Activated naive CD8-positive, alpha-beta T cell treated with anti-CD3 and anti-CD28 coated beads, Interleukin-2, amount 10 ng/mL, durations not matched to agents 7 days and 5 days (primary cell): ENCODE results near the gene DAPK1. TPM values are rescaled to one million over a fixed set of nuclear protein-coding genes. Genes with fewer than 3 reads are reported as not detected.

Experiments
- ATAC-seq: fragments of 150-1000 bp; cut with Tn5 transposase; one replicate; pipeline ENCODE4 v1.10.0; 2021; ENCODE audit warnings: low read depth, moderate library complexity
- POLR2A ChIA-PET: fragments of 350-600 bp; sonication (Branson Sonifier 250); formaldehyde crosslinking; loops from one replicate; lab custom pipeline; 2021; ENCODE audit warnings: antibody characterized with exemption; lab: Charles Lee
- DNase-seq: peaks from one replicate; pipeline ENCODE4 v3.0.0; 2021
- H3K27ac Mint-ChIP-seq: one replicate; pipeline ENCODE4 v1.8.0; 2022; ENCODE audit warnings: mild to moderate bottlenecking, mixed read lengths
- H3K27me3 Mint-ChIP-seq: one replicate; pipeline ENCODE4 v1.8.0; 2022; ENCODE audit warnings: mild to moderate bottlenecking, moderate library complexity, mixed read lengths
- H3K36me3 Mint-ChIP-seq: one replicate; pipeline ENCODE4 v1.8.0; 2021; ENCODE audit warnings: mild to moderate bottlenecking, mixed read lengths
- H3K4me1 Mint-ChIP-seq: one replicate; pipeline ENCODE4 v1.8.0; 2021; ENCODE audit warnings: mixed read lengths
- H3K4me3 Mint-ChIP-seq: one replicate; pipeline ENCODE4 v1.8.0; 2022; ENCODE audit warnings: mild to moderate bottlenecking, moderate library complexity, mixed read lengths
- H3K9me3 Mint-ChIP-seq: one replicate; pipeline ENCODE4 v1.8.0; 2021; ENCODE audit warnings: mixed read lengths
- total RNA-seq, 2 experiments: library from RNA; stranded (reverse); gene quantifications; one replicate each; pipeline ENCODE4 v1.2.3, GENCODE V29; 2021

DAPK1 gene
- total RNA-seq, 2 experiments from 2014 or later: 1.2 to 1.3 TPM

- no peaks in the 10 kb centered on the region for H3K36me3 Mint-ChIP-seq
- no peak overlapping the region for H3K4me3 Mint-ChIP-seq
- no peak for ATAC-seq
- POLR2A ChIA-PET: no interaction called here
- peaks cover 19% of the 10 kb centered on the region for H3K4me1 Mint-ChIP-seq
- H3K27me3 Mint-ChIP-seq: peaks cover 4% of the 10 kb centered on the region
- no peak for DNase-seq
- no peak overlapping the region for H3K27ac Mint-ChIP-seq
- peaks cover 4% of the 10 kb centered on the region for H3K9me3 Mint-ChIP-seq
Observed at GRCh38 chr9:87713278-87713987, 215.8 kb downstream of the DAPK1 start.

- peaks cover 4% of the 10 kb centered on the region for H3K9me3 Mint-ChIP-seq
- no peaks in the 10 kb centered on the region for H3K36me3 Mint-ChIP-seq
- POLR2A ChIA-PET: no interaction called here
- H3K4me3 Mint-ChIP-seq: no peak overlapping the region
- ATAC-seq (no peak), DNase-seq (no peak)
- peaks cover 7% of the 10 kb centered on the region for H3K27me3 Mint-ChIP-seq
- H3K27ac Mint-ChIP-seq: no peak overlapping the region
- peaks cover 16% of the 10 kb centered on the region for H3K4me1 Mint-ChIP-seq
Observed at GRCh38 chr9:87713988-87714330, 216.3 kb downstream of the DAPK1 start.

DNA sequence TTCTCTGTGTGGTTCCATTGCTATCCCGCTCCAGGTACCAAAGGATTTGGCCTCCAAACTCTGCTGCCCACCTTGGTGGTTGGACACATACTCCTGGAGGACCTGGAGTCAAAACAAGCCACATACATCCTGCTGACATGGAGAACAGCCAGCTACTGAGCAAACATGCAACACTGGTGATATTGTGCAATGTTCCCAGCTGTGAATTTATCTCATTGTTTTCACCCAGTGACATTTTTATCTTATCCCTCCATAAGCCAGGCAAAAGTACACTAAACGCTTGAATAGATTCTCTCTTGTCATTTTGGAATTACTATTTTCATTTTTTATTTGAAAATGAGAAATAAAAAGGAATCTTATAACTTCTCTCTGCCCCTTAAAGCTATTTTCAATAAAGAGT is 217.2 kb downstream of the DAPK1 start:
- POLR2A ChIA-PET: no interaction called here
- peaks cover 4% of the 10 kb centered on the region for H3K9me3 Mint-ChIP-seq
- no peak overlapping the region for H3K27ac Mint-ChIP-seq
- no peaks in the 10 kb centered on the region for H3K36me3 Mint-ChIP-seq
- DNase-seq (no peak), ATAC-seq (no peak)
- H3K27me3 Mint-ChIP-seq: peaks cover 7% of the 10 kb centered on the region
- no peak overlapping the region for H3K4me3 Mint-ChIP-seq
- peaks cover 8% of the 10 kb centered on the region for H3K4me1 Mint-ChIP-seq

DNA sequence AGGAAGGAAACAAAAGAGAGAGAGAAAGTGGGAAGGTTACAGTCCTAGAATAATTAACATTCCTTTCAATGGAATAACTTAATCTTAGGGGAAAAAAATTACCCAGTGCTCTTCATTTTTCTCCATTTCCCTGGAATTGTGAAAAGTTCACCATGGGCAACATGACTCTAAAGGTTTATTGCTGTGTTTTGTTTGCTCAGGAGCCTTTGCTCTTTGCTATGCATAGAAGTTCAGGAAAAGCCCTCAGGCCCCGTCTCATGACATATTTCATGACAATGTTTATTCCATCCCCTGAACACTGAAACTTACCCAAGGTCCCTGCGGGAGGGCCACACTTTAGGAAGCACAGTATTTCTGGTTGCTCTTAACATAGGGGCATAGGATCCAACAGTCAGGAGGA is 218.5 kb downstream of the DAPK1 start:
- DNase-seq: no peak
- H3K9me3 Mint-ChIP-seq: peaks cover 4% of the 10 kb centered on the region
- ATAC-seq: no peak
- no peak overlapping the region for H3K27ac Mint-ChIP-seq
- H3K27me3 Mint-ChIP-seq: peaks cover 10% of the 10 kb centered on the region
- H3K36me3 Mint-ChIP-seq: no peaks in the 10 kb centered on the region
- H3K4me3 Mint-ChIP-seq: no peak overlapping the region
- peaks cover 8% of the 10 kb centered on the region for H3K4me1 Mint-ChIP-seq
- POLR2A ChIA-PET: no interaction called here

- H3K36me3 Mint-ChIP-seq: no peaks in the 10 kb centered on the region
- H3K4me3 Mint-ChIP-seq: no peak overlapping the region
- ATAC-seq (no peak), DNase-seq (no peak)
- H3K9me3 Mint-ChIP-seq: peaks cover 4% of the 10 kb centered on the region
- H3K27me3 Mint-ChIP-seq: peaks cover 10% of the 10 kb centered on the region
- POLR2A ChIA-PET: no interaction called here
- no peak overlapping the region for H3K27ac Mint-ChIP-seq
- H3K4me1 Mint-ChIP-seq: peaks cover 8% of the 10 kb centered on the region
Observed at GRCh38 chr9:87717456-87717855, 219.8 kb downstream of the DAPK1 start.

GRCh38 chr9:87718231-87718630 is 220.6 kb downstream of the DAPK1 start:
- H3K27ac Mint-ChIP-seq: no peak overlapping the region

DNA sequence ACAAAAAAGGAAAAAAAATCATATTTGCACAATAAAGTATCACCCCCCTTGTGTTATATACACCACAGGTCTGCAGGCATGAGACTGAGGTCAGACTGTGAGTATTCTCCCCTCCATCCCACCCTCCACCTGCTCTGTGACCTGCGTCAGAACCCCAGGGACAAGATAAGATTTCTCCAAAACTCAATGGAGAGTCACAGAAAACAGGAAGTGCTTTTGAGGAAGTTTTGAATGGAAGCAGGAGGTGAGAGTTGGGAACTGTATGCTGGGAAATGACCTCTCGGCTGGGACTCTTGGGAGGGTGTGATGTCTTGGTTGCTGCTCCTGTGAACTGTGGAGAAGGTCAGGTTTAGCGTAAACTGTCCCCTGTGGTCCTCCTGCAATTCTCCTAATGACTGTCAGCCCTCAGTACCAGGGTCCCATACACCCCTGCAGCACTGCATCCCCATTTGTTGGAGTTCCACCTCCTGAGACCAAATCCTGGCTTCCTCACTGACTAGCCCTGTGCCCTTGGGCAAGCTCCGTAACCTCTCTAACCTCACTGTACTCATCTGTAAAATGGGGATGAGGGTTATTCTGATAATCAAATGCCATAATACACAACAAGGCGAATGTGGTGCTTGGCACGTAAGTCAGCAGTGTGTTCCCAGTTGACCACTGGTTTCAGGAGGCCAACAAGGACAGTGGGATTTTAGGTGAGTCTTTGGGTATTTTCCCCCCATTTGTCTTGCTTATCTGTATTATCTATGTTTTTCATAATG is 221.4 kb downstream of the DAPK1 start:
- Mint-ChIP-seq H3K4me1 (peaks cover 1% of the 10 kb centered on the region), H3K4me3 (no peak overlapping the region), H3K9me3 (no peaks in the 10 kb centered on the region), H3K36me3 (no peaks in the 10 kb centered on the region), H3K27ac (no peak overlapping the region), H3K27me3 (peaks cover 8% of the 10 kb centered on the region)
- no peak for DNase-seq
- POLR2A ChIA-PET: no interaction called here
- no peak for ATAC-seq

More at GRCh38 chr9:87718231-87718630, 220.6 kb downstream of the DAPK1 start:
- Mint-ChIP-seq H3K4me3 (no peak overlapping the region), H3K4me1 (peaks cover 3% of the 10 kb centered on the region), H3K9me3 (no peaks in the 10 kb centered on the region), H3K27me3 (peaks cover 8% of the 10 kb centered on the region), H3K36me3 (no peaks in the 10 kb centered on the region)
- no peak for DNase-seq
- POLR2A ChIA-PET: no interaction called here
- no peak for ATAC-seq

DNA sequence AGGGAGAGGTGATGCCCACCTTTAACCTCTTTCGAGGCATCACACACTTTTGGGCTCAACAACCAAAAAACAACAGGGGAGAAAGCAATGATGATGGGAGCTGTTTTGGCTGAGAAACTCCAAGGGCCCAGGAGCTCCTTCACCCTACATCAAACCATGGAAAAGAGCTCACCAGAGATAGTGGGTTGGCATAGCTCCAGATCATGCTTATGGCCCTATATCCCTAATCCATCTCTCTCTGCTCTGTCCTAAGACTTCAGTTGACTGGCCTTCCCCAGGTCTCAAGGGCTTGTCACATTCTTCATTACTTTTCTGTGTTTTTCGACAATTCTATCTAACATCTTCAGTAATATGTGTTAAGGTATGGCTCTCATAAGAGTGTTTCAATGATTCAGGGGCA is 222.5 kb downstream of the DAPK1 start:
- H3K9me3 Mint-ChIP-seq: no peaks in the 10 kb centered on the region
- no peak for DNase-seq
- H3K27me3 Mint-ChIP-seq: peaks cover 16% of the 10 kb centered on the region
- H3K4me1 Mint-ChIP-seq: peaks cover 2% of the 10 kb centered on the region
- POLR2A ChIA-PET: no interaction called here
- no peak overlapping the region for H3K4me3 Mint-ChIP-seq
- no peak for ATAC-seq
- no peak overlapping the region for H3K27ac Mint-ChIP-seq
- H3K36me3 Mint-ChIP-seq: no peaks in the 10 kb centered on the region

- peaks cover 26% of the 10 kb centered on the region for H3K27me3 Mint-ChIP-seq
- H3K9me3 Mint-ChIP-seq: no peaks in the 10 kb centered on the region
- POLR2A ChIA-PET: no interaction called here
- H3K4me1 Mint-ChIP-seq: peaks cover 7% of the 10 kb centered on the region
- no peak overlapping the region for H3K27ac Mint-ChIP-seq
- ATAC-seq (no peak), DNase-seq (no peak)
- no peaks in the 10 kb centered on the region for H3K36me3 Mint-ChIP-seq
- H3K4me3 Mint-ChIP-seq: no peak overlapping the region
Observed at GRCh38 chr9:87722393-87723088, 224.9 kb downstream of the DAPK1 start.

GRCh38 chr9:87725356-87725899 is 227.8 kb downstream of the DAPK1 start:
- peaks cover 19% of the 10 kb centered on the region for H3K27me3 Mint-ChIP-seq
- H3K27ac Mint-ChIP-seq: no peak overlapping the region
- H3K36me3 Mint-ChIP-seq: no peaks in the 10 kb centered on the region
- no peaks in the 10 kb centered on the region for H3K9me3 Mint-ChIP-seq
- DNase-seq: no peak
- POLR2A ChIA-PET: interaction anchor here (1.3 kb wide), 1 partner anchor 16 kb away, joined by 4 read pairs; no protein-coding TSS in a partner anchor
- ATAC-seq: no peak
- peak overlapping the region; percentile 81 for H3K4me3 Mint-ChIP-seq
- peaks cover 7% of the 10 kb centered on the region for H3K4me1 Mint-ChIP-seq

- peak; percentile 54 for DNase-seq
- POLR2A ChIA-PET: interaction anchor here (1.3 kb wide), 1 partner anchor 17 kb away, joined by 4 read pairs; no protein-coding TSS in a partner anchor
Observed at GRCh38 chr9:87725900-87726709, 228.4 kb downstream of the DAPK1 start, which contains the start of gene CTSL. CTSL (plus strand) TSS chr9:87726119; CDS start chr9:87727604, 1,485 bp downstream.

DNA sequence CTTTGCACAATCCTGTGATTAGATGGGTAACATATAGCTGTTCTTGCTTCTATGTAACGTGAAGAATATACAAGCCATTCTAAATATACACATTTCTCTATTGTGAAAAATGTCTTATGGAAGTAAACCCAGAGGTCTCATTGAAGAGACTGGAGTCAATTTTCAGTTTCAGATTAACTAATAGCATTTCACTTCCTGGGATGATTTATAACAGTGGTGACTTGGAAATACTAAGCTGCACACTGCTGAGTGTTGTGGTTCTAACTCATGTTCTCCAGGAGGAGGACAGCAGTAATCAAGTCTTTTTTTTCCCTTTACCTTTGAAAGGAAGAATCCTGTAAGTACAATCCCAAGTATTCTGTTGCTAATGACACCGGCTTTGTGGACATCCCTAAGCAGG is 231.6 kb downstream of the DAPK1 start:
- POLR2A ChIA-PET: no interaction called here
- Mint-ChIP-seq H3K27ac (no peak overlapping the region), H3K9me3 (peaks cover 1% of the 10 kb centered on the region), H3K4me1 (peaks cover 11% of the 10 kb centered on the region), H3K27me3 (peaks cover 22% of the 10 kb centered on the region), H3K4me3 (no peak overlapping the region), H3K36me3 (no peaks in the 10 kb centered on the region)
- ATAC-seq (no peak), DNase-seq (no peak)

More at GRCh38 chr9:87725900-87726709, 228.4 kb downstream of the DAPK1 start, which contains the start of gene CTSL:
- no peaks in the 10 kb centered on the region for H3K9me3 Mint-ChIP-seq
- no peak within 1 kb of the TSS for H3K27ac Mint-ChIP-seq
- H3K27me3 Mint-ChIP-seq: peaks cover 22% of the 10 kb centered on the region
- H3K4me3 Mint-ChIP-seq: peak within 1 kb of the TSS; percentile 81
- no peaks in the 10 kb centered on the region for H3K36me3 Mint-ChIP-seq
- H3K4me1 Mint-ChIP-seq: peaks cover 7% of the 10 kb centered on the region
- ATAC-seq: peak; percentile 84
